Uterus (tissue), 2 donors: ENCODE data around the gene NAV2.

Source experiments
- POLR2A ChIP-seq, 2 donors: fragments of 450-650 bp; IDR thresholded peaks; one replicate each; pipeline ENCODE4 v1.6.1; 2016; ENCODE audit warnings: antibody characterized with exemption in 2 of 2, mild to moderate bottlenecking in 1 of 2, moderate library complexity in 1 of 2
- TF ChIP-seq, protein P1 (sequence below), 4 experiments: fragments of 200-600 bp in 2 of 4; fragments of 450-650 bp in 2 of 4; sonication (generic) in 2 of 4; IDR thresholded peaks; one replicate each; pipeline ENCODE4 v1.5.1; 2016 to 2019; ENCODE audit warnings: antibody characterized with exemption in 4 of 4, mild to moderate bottlenecking in 2 of 4, moderate library complexity in 1 of 4

DNA sequence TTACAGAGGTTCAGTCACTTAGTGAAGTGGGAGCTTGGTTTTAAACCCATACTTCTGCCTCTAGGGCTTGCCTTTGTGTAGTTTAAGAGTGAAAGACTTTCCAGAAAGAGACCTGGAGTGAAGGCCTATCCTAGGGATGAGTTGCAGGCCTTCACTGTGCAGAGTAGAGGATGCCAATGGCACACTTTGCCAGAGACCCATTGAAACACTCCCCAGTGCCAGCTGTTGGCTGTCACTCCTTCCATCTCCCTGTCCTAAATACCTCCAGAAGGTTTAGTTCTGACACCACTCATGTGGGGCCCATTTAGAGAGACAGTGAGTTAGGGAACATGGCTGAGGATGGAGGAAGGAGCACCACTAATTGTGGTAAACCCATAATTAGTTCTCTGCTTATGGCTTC, 31.5 kb downstream of the NAV2 start:
- TF ChIP-seq, protein P1, sequence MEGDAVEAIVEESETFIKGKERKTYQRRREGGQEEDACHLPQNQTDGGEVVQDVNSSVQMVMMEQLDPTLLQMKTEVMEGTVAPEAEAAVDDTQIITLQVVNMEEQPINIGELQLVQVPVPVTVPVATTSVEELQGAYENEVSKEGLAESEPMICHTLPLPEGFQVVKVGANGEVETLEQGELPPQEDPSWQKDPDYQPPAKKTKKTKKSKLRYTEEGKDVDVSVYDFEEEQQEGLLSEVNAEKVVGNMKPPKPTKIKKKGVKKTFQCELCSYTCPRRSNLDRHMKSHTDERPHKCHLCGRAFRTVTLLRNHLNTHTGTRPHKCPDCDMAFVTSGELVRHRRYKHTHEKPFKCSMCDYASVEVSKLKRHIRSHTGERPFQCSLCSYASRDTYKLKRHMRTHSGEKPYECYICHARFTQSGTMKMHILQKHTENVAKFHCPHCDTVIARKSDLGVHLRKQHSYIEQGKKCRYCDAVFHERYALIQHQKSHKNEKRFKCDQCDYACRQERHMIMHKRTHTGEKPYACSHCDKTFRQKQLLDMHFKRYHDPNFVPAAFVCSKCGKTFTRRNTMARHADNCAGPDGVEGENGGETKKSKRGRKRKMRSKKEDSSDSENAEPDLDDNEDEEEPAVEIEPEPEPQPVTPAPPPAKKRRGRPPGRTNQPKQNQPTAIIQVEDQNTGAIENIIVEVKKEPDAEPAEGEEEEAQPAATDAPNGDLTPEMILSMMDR (IDR thresholded peaks at IDR 0.05): no peak
- TF ChIP-seq POLR2A (IDR thresholded peaks at IDR 0.05): no peak
